ENCODE data around the gene CNNM1. TPM values are rescaled to one million over a fixed set of nuclear protein-coding genes. Genes with fewer than 3 reads are reported as not detected.

Gene CNNM1
- polyA plus RNA-seq, 1 experiment, result 0.14 TPM

DNA sequence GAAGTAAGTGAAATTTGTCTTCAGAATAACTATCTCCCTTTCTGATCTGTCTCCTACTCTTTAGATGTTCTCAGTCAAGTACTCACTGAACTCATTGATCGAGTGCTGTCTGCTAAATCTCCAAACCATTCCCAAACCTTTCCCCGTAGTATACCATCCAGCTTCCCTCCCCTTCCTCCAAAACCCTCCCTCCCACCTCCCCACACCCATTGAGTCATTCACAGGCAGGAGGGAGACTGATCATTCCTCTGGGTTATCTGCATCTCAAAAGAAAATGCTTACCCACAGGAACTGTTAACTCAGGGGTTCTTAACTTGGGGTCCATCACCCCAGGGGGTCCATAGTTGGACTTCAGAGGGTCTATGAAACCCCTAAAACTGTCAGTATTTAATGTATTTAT is 63.9 kb downstream of the CNNM1 start:
- ChIA-PET POLR2A (no interaction called here), CTCF (interaction anchor here (0.7 to 4.5 kb wide), 17 partner anchors 10 to 319 kb away, joined by 3 to 73 read pairs (median 5); partner anchors contain the start of gene GOT1)
- no peak overlapping the region for H3K4me3 ChIP-seq (ENCODE audit: low read depth, low read length)
- no peak overlapping the region for H3K27ac ChIP-seq (ENCODE audit: low read depth, low read length)
- H3K9me3 ChIP-seq (ENCODE audit: control insufficient read depth, insufficient read depth, low read length), result no peaks in the 10 kb centered on the region; the same call in 1 of the 2 replicates
- H3K27me3 ChIP-seq (ENCODE audit: control insufficient read depth, insufficient read depth, low read length), result peaks cover 4% of the 10 kb centered on the region
- TF ChIP-seq, protein P1, sequence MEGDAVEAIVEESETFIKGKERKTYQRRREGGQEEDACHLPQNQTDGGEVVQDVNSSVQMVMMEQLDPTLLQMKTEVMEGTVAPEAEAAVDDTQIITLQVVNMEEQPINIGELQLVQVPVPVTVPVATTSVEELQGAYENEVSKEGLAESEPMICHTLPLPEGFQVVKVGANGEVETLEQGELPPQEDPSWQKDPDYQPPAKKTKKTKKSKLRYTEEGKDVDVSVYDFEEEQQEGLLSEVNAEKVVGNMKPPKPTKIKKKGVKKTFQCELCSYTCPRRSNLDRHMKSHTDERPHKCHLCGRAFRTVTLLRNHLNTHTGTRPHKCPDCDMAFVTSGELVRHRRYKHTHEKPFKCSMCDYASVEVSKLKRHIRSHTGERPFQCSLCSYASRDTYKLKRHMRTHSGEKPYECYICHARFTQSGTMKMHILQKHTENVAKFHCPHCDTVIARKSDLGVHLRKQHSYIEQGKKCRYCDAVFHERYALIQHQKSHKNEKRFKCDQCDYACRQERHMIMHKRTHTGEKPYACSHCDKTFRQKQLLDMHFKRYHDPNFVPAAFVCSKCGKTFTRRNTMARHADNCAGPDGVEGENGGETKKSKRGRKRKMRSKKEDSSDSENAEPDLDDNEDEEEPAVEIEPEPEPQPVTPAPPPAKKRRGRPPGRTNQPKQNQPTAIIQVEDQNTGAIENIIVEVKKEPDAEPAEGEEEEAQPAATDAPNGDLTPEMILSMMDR (IDR thresholded peaks at IDR 0.05; ENCODE audit: low read depth, low read length), result no peak
- no peak for DNase-seq (ENCODE audit: low read depth, low spot score)

DNA sequence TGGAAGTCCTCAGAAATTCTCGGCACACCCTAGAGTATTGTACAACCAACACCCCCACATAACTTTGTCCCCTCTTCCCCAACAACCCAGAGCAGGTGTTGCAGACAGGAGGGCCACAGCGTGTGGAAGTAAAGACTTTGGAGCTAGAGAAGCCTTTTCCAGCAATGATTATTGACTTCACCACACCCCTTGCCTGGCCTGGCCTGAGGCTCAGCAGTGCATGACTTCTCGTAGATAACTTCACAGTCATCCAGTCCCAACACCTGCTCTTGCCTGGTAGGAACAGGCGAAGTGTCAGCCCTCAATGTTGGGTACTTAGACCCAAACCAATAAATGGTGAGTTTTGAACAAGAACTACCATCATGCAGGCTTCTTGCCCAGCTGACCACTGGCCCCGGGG is 64.5 kb downstream of the CNNM1 start:
- H3K27ac ChIP-seq (ENCODE audit: low read depth, low read length), result no peak overlapping the region
- TF ChIP-seq, protein P1 (IDR thresholded peaks at IDR 0.05; ENCODE audit: low read depth, low read length), result no peak
- CTCF ChIA-PET, result interaction anchor here (0.9 to 4.5 kb wide), 5 partner anchors 9 to 219 kb away, joined by 3 to 73 read pairs (median 25); no protein-coding TSS in a partner anchor
- no peak overlapping the region for H3K4me3 ChIP-seq (ENCODE audit: low read depth, low read length)
- DNase-seq (ENCODE audit: low read depth, low spot score), result no peak
- no peaks in the 10 kb centered on the region; the same call in 1 of the 2 replicates for H3K9me3 ChIP-seq (ENCODE audit: control insufficient read depth, insufficient read depth, low read length)
- H3K27me3 ChIP-seq (ENCODE audit: control insufficient read depth, insufficient read depth, low read length), result peaks cover 4% of the 10 kb centered on the region
- POLR2A ChIA-PET, result no interaction called here

DNA sequence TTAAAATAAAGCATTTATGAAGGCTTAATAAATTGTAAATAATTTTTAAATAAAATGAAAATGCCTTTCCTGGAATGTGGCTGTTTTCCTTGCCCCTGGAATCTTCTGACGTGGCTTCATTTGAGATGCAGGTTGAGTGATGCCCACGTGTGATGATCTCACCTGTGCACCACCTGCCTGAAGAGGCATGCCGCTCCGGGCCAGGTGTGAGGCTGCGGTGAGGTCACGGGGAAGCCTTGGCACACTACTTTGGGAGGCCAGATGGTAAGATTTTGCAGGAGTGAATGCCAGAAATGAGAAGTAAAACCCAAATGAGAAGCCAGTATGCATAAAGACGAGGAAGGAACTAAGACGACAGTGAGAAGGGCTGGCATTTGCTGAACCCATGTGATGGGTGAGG is 65.1 kb downstream of the CNNM1 start:
- H3K27ac ChIP-seq (ENCODE audit: low read depth, low read length), result no peak overlapping the region
- no peak overlapping the region for H3K4me3 ChIP-seq (ENCODE audit: low read depth, low read length)
- CTCF ChIA-PET, result interaction anchor here (0.6 to 4.5 kb wide), 3 partner anchors 37 to 218 kb away, joined by 3 to 73 read pairs (median 5); no protein-coding TSS in a partner anchor
- POLR2A ChIA-PET, result no interaction called here
- no peaks in the 10 kb centered on the region; the same call in 1 of the 2 replicates for H3K9me3 ChIP-seq (ENCODE audit: control insufficient read depth, insufficient read depth, low read length)
- H3K27me3 ChIP-seq (ENCODE audit: control insufficient read depth, insufficient read depth, low read length), result peaks cover 4% of the 10 kb centered on the region
- no peak for DNase-seq (ENCODE audit: low read depth, low spot score)
- TF ChIP-seq, protein P1 (IDR thresholded peaks at IDR 0.05; ENCODE audit: low read depth, low read length), result no peak

DNA sequence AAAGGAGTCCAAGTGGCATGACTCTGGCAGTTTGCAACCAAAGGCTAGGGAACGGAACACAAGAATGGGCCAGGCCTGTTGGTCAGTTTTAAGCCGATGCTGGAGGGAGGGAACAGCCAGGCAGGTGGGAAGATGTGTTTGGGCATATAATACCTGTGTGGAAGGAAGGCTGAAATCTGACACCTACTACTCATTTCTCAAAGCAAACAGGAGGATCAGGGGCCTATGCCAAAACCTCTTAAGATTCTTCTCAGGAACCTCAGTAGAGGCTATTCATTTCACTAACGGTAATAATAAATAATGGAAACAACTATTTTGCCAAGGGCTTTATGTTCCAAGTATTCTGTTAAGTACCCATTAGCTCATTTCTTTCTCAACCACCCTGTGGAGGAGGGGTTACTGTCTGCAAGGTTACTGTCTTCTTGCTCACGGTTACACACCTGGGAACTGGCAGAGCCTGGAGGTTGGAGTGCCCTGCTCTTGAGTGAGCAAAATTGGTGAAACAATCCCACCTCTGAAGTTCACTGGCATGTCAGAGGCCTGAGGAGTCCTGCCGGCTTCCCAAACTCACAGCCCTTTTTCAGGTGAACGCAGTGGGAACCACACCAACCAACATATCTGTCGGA is 65.7 kb downstream of the CNNM1 start:
- no peak overlapping the region for H3K27ac ChIP-seq (ENCODE audit: low read depth, low read length)
- no peaks in the 10 kb centered on the region; the same call in 1 of the 2 replicates for H3K9me3 ChIP-seq (ENCODE audit: control insufficient read depth, insufficient read depth, low read length)
- H3K27me3 ChIP-seq (ENCODE audit: control insufficient read depth, insufficient read depth, low read length), result peaks cover 4% of the 10 kb centered on the region
- TF ChIP-seq, protein P1 (IDR thresholded peaks at IDR 0.05; ENCODE audit: low read depth, low read length), result no peak
- POLR2A ChIA-PET, result no interaction called here
- CTCF ChIA-PET, result interaction anchor here (0.6 to 4.5 kb wide), 3 partner anchors 37 to 218 kb away, joined by 3 to 73 read pairs (median 5); no protein-coding TSS in a partner anchor
- no peak overlapping the region for H3K4me3 ChIP-seq (ENCODE audit: low read depth, low read length)
- no peak for DNase-seq (ENCODE audit: low read depth, low spot score)

DNA sequence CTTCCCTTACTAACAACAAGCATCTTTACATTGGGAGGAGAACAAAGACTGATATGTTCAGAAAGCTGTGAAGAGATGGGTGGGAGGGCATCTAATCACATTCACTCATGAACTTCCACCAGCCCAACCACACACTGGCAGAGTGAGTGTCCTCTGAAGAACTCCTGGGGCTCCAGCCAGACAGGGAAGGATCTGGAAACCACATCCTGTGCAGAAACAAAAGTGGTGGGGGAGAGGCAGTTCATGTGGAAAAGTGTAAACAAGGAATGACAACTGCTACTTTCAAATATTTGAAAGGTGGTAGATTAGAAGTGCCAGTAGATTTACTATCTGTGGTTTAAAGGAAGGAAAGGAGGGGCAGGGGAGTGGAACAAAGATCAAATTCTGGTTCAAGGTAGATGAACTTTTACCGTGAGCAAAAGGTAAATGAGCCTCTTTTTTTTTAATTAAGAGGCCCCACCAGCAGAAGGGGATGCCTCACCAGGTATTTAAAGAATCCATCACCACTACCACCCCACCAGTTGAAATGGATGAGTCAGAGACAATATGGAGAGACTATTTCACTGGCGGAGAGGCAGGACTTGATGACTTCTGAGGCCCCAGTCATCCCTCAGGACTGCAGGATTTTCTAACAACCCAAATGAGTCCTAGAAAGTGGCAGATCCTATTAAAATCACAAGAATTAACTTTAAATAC is 66.7 kb downstream of the CNNM1 start:
- ChIA-PET POLR2A (no interaction called here), CTCF (interaction anchor here (1.5 kb wide), 1 partner anchor 40 kb away, joined by 6 read pairs; no protein-coding TSS in a partner anchor)
- no peak overlapping the region for H3K4me3 ChIP-seq (ENCODE audit: low read depth, low read length)
- H3K27ac ChIP-seq (ENCODE audit: low read depth, low read length), result peak overlapping the region; percentile 82
- DNase-seq (ENCODE audit: low read depth, low spot score), result peak; percentile 32
- TF ChIP-seq, protein P1 (IDR thresholded peaks at IDR 0.05; ENCODE audit: low read depth, low read length), result no peak
- H3K27me3 ChIP-seq (ENCODE audit: control insufficient read depth, insufficient read depth, low read length), result no peaks in the 10 kb centered on the region
- no peaks in the 10 kb centered on the region; the same call in 1 of the 2 replicates for H3K9me3 ChIP-seq (ENCODE audit: control insufficient read depth, insufficient read depth, low read length)

Measured in AG04450 (cell line).